K562 (cell line): ENCODE data around the gene SPRING1. TPM values are rescaled to one million over a fixed set of nuclear protein-coding genes. Genes with fewer than 3 reads are reported as not detected.

Source experiments
- COPS2 ChIP-seq: fragments of 450-650 bp; conservative IDR thresholded peaks from 2 replicates; pipeline ENCODE4 v1.6.1; 2016; ENCODE audit warnings: mild to moderate bottlenecking, moderate library complexity
- CTBP1 ChIP-seq: fragments of 450-650 bp; IDR thresholded peaks from 2 replicates; pipeline ENCODE4 v1.6.1; 2016; ENCODE audit warnings: borderline replicate concordance
- DPF2 ChIP-seq: fragments of 450-650 bp; IDR thresholded peaks from 2 replicates; pipeline ENCODE4 v1.6.1; 2016
- ELK3 ChIP-seq: fragments of 450-650 bp; formaldehyde crosslinking; IDR thresholded peaks from 2 replicates; pipeline ENCODE4 v1.4.0; 2020; ENCODE audit warnings: mild to moderate bottlenecking
- HCFC1 ChIP-seq: IDR thresholded peaks from 2 replicates; pipeline ENCODE4 v1.6.1; 2012; ENCODE audit warnings: low read depth, low read length, improper control_type of control experiment
- IFI16 ChIP-seq: fragments of 250-450 bp; sonication (Bioruptor Pico); IDR thresholded peaks from 2 replicates; pipeline ENCODE4 v2.1.2; 2022; ENCODE audit warnings: mild to moderate bottlenecking, inconsistent platforms
- NCOA4 ChIP-seq: fragments of 450-650 bp; IDR thresholded peaks from 2 replicates; pipeline ENCODE4 v1.6.1; 2018; ENCODE audit warnings: mild to moderate bottlenecking; ENCODE audit not compliant: partially characterized antibody
- NEUROD1 ChIP-seq: fragments of 150-350 bp; IDR thresholded peaks from 2 replicates; pipeline ENCODE4 v1.6.1; 2014; ENCODE audit warnings: borderline replicate concordance, low read length, low read depth; ENCODE audit not compliant: partially characterized antibody
- PREB ChIP-seq: sonication (generic); formaldehyde crosslinking; IDR thresholded peaks from 2 replicates; pipeline ENCODE4 v1.8.1; 2023; ENCODE audit warnings: mild to moderate bottlenecking, missing genetic modification reagents
- RAD21 ChIP-seq, 2 experiments: fragments of 250-450 bp in 1 of 2; fragments of 450-650 bp in 1 of 2; sonication (Bioruptor Pico) in 1 of 2; formaldehyde crosslinking in 1 of 2; IDR thresholded peaks in 1 of 2; conservative IDR thresholded peaks in 1 of 2; 2 replicates each; pipeline versions ENCODE4 v1.4.0 to v1.8.0; 2020 to 2022; ENCODE audit warnings: mild to moderate bottlenecking in 2 of 2, moderate library complexity in 1 of 2
- RCOR1 ChIP-seq, 2 experiments: IDR thresholded peaks; 2 replicates each; pipeline ENCODE4 v1.6.1; 2012; ENCODE audit warnings: low read depth in 2 of 2, low read length in 2 of 2, borderline replicate concordance in 1 of 2, improper control_type of control experiment in 1 of 2
- SP2 ChIP-seq: IDR thresholded peaks from 2 replicates; pipeline ENCODE4 v1.6.1; 2011; ENCODE audit warnings: mild to moderate bottlenecking, low read depth, low read length, moderate library complexity; ENCODE audit not compliant: poor library complexity, severe bottlenecking; ENCODE audit errors: extremely low read depth
- STAG1 ChIP-seq: sonication (generic); formaldehyde crosslinking; IDR thresholded peaks from 2 replicates; pipeline ENCODE4 v1.5.0; 2020; ENCODE audit warnings: missing genetic modification reagents, borderline replicate concordance
- TAF1 ChIP-seq: IDR thresholded peaks from 2 replicates; pipeline ENCODE4 v1.6.1; 2011; ENCODE audit warnings: mild to moderate bottlenecking, low read length, moderate library complexity; ENCODE audit not compliant: insufficient read depth, control insufficient read depth, severe bottlenecking; ENCODE audit errors: extremely low read depth
- polyA plus RNA-seq, 8 experiments: library from polyadenylated mRNA; depleted of rRNA in 4 of 8; stranded (reverse) in 5 of 8; unstranded in 3 of 8; fragments of >200 nt; fragmentation: Nextera tagmentation in 2 of 8; fragmentation: Illumina TruSeq in 1 of 8; extraction: Ambion mirVana in 2 of 8; extraction: Trizol in 1 of 8; gene quantifications; 2 replicates each; pipeline versions ENCODE4 v1.2.1 to v1.2.3, GENCODE V29; 2011 to 2014; ENCODE audit warnings: inconsistent platforms in 1 of 8, missing spikeins in 1 of 8
- total RNA-seq, 7 experiments: library from RNA; depleted of rRNA in 6 of 7; stranded (reverse); fragments of >200 nt in 6 of 7; fragmentation: Illumina TruSeq in 2 of 7; extraction: Trizol in 2 of 7; gene quantifications; 2 replicates each; pipeline versions ENCODE4 v1.2.1 to v1.2.3, GENCODE V29; 2011 to 2021; ENCODE audit warnings: low replicate concordance in 1 of 7
- TF ChIP-seq, protein P1 (sequence below): fragments of 450-650 bp; IDR thresholded peaks from 2 replicates; pipeline ENCODE4 v1.6.1; 2016; ENCODE audit warnings: mild to moderate bottlenecking, moderate library complexity

Gene SPRING1
- total and polyA plus RNA-seq, 9 of the 15 experiments (the other 6 are each of a cell fraction or from before 2014, with no cell fraction given) = 1.1 to 20.0 (median 8.0) TPM

DNA sequence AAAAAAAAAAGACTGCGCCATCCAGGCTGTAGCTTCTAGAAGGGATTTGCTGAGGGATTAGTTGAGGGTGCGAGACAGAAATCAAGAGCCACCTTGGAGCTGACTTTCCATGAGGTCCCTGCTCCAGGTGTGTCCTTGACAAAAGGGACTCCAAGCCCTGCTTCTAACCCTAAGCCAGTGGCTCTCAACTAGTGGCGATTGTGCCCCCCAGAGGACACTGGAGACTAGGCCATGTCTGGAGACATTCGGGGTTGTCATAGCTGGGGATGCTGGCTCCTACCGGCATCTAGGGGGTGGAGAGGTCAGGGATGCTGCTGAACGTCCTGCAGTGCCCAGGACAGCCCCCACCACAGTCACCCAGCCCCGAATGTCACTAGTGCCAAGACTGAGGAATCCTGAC lies 40.6 kb downstream of the SPRING1 start (continued):
- TF ChIP-seq NCOA4 (no peak), ELK3 (CRISPR knock-in tag) (no peak), RCOR1 (IDR thresholded peaks at IDR 0.05; ENCODE audit: borderline replicate concordance in 1 of 2, low read depth in 2 of 2, low read length in 2 of 2) (peak in 1 of 2 experiments; percentile 34; a peak in 1 of 4 replicates), IFI16 (CRISPR knock-in tag) (no peak), PREB (CRISPR knock-in tag) (no peak), RAD21 (CRISPR knock-in tag; conservative IDR thresholded peaks at IDR 0.05 in 1 of 2, IDR thresholded peaks at IDR 0.05 in 1 of 2) (peak; percentile 63 to 81), HCFC1 (no peak), DPF2 (no peak), CTBP1 (peak; percentile 59), STAG1 (peak; percentile 87; the same call in 1 of the 2 replicates), SP2 (no peak), TAF1 (no peak), NEUROD1 (no peak), COPS2 (no peak)
- TF ChIP-seq, protein P1, sequence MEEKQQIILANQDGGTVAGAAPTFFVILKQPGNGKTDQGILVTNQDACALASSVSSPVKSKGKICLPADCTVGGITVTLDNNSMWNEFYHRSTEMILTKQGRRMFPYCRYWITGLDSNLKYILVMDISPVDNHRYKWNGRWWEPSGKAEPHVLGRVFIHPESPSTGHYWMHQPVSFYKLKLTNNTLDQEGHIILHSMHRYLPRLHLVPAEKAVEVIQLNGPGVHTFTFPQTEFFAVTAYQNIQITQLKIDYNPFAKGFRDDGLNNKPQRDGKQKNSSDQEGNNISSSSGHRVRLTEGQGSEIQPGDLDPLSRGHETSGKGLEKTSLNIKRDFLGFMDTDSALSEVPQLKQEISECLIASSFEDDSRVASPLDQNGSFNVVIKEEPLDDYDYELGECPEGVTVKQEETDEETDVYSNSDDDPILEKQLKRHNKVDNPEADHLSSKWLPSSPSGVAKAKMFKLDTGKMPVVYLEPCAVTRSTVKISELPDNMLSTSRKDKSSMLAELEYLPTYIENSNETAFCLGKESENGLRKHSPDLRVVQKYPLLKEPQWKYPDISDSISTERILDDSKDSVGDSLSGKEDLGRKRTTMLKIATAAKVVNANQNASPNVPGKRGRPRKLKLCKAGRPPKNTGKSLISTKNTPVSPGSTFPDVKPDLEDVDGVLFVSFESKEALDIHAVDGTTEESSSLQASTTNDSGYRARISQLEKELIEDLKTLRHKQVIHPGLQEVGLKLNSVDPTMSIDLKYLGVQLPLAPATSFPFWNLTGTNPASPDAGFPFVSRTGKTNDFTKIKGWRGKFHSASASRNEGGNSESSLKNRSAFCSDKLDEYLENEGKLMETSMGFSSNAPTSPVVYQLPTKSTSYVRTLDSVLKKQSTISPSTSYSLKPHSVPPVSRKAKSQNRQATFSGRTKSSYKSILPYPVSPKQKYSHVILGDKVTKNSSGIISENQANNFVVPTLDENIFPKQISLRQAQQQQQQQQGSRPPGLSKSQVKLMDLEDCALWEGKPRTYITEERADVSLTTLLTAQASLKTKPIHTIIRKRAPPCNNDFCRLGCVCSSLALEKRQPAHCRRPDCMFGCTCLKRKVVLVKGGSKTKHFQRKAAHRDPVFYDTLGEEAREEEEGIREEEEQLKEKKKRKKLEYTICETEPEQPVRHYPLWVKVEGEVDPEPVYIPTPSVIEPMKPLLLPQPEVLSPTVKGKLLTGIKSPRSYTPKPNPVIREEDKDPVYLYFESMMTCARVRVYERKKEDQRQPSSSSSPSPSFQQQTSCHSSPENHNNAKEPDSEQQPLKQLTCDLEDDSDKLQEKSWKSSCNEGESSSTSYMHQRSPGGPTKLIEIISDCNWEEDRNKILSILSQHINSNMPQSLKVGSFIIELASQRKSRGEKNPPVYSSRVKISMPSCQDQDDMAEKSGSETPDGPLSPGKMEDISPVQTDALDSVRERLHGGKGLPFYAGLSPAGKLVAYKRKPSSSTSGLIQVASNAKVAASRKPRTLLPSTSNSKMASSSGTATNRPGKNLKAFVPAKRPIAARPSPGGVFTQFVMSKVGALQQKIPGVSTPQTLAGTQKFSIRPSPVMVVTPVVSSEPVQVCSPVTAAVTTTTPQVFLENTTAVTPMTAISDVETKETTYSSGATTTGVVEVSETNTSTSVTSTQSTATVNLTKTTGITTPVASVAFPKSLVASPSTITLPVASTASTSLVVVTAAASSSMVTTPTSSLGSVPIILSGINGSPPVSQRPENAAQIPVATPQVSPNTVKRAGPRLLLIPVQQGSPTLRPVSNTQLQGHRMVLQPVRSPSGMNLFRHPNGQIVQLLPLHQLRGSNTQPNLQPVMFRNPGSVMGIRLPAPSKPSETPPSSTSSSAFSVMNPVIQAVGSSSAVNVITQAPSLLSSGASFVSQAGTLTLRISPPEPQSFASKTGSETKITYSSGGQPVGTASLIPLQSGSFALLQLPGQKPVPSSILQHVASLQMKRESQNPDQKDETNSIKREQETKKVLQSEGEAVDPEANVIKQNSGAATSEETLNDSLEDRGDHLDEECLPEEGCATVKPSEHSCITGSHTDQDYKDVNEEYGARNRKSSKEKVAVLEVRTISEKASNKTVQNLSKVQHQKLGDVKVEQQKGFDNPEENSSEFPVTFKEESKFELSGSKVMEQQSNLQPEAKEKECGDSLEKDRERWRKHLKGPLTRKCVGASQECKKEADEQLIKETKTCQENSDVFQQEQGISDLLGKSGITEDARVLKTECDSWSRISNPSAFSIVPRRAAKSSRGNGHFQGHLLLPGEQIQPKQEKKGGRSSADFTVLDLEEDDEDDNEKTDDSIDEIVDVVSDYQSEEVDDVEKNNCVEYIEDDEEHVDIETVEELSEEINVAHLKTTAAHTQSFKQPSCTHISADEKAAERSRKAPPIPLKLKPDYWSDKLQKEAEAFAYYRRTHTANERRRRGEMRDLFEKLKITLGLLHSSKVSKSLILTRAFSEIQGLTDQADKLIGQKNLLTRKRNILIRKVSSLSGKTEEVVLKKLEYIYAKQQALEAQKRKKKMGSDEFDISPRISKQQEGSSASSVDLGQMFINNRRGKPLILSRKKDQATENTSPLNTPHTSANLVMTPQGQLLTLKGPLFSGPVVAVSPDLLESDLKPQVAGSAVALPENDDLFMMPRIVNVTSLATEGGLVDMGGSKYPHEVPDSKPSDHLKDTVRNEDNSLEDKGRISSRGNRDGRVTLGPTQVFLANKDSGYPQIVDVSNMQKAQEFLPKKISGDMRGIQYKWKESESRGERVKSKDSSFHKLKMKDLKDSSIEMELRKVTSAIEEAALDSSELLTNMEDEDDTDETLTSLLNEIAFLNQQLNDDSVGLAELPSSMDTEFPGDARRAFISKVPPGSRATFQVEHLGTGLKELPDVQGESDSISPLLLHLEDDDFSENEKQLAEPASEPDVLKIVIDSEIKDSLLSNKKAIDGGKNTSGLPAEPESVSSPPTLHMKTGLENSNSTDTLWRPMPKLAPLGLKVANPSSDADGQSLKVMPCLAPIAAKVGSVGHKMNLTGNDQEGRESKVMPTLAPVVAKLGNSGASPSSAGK = no peak
